Karpas-422 (cell line): Measurements from ENCODE around the gene SGPL1. TPM values are rescaled to one million over a fixed set of nuclear protein-coding genes. Genes with fewer than 3 reads are reported as not detected.

ENCODE experiments used
- DNase-seq: peaks from one replicate; pipeline ENCODE4 v3.0.0-alpha.2; 2015
- H2AFZ ChIP-seq: fragments of 200-600 bp; sonication (generic); 2 replicates; pipeline ENCODE4 v1.6.1; 2014; ENCODE audit warnings: antibody characterized with exemption, low read length, mixed read lengths
- H3K27ac ChIP-seq: fragments of 200-600 bp; sonication (generic); 2 replicates; pipeline ENCODE4 v1.5.1; 2014; ENCODE audit warnings: mild to moderate bottlenecking, low read length, moderate library complexity
- H3K27me3 ChIP-seq: fragments of 200-600 bp; sonication (generic); 2 replicates; pipeline ENCODE4 v1.6.1; 2014; ENCODE audit warnings: low read length, mixed read lengths
- H3K36me3 ChIP-seq: fragments of 200-600 bp; sonication (generic); 2 replicates; pipeline ENCODE4 v1.6.1; 2014; ENCODE audit warnings: low read length, mixed read lengths; ENCODE audit not compliant: insufficient read depth
- H3K4me1 ChIP-seq: fragments of 200-600 bp; sonication (generic); 2 replicates; pipeline ENCODE4 v1.6.1; 2014; ENCODE audit warnings: mild to moderate bottlenecking, low read length, mixed read lengths
- H3K4me2 ChIP-seq: fragments of 200-600 bp; sonication (generic); 2 replicates; pipeline ENCODE4 v1.6.1; 2014; ENCODE audit warnings: low read length, low read depth, mild to moderate bottlenecking; ENCODE audit not compliant: poor library complexity, severe bottlenecking
- H3K4me3 ChIP-seq: fragments of 200-600 bp; sonication (generic); 2 replicates; pipeline ENCODE4 v1.5.1; 2014; ENCODE audit warnings: mild to moderate bottlenecking, antibody characterized with exemption, low read length, mixed read lengths
- H3K79me2 ChIP-seq: fragments of 200-600 bp; sonication (generic); 2 replicates; pipeline ENCODE4 v1.6.1; 2014; ENCODE audit warnings: mild to moderate bottlenecking, low read length, mixed read lengths
- H3K9ac ChIP-seq: fragments of 200-600 bp; sonication (generic); 2 replicates; pipeline ENCODE4 v1.6.0; 2014; ENCODE audit warnings: low read length
- H3K9me2 ChIP-seq: fragments of 200-600 bp; sonication (generic), shearing (Covaris generic); replicated peaks from 2 replicates; pipeline ENCODE4 v1.6.0; 2014; ENCODE audit warnings: mild to moderate bottlenecking, low read length, moderate library complexity; ENCODE audit not compliant: insufficient read depth
- H3K9me3 ChIP-seq: fragments of 300-700, 200-600 bp; sonication (generic); 2 replicates; pipeline ENCODE4 v1.6.1; 2014; ENCODE audit warnings: low read length, mixed read lengths
- H4K20me1 ChIP-seq: fragments of 200-600 bp; sonication (generic); 2 replicates; pipeline ENCODE4 v1.6.1; 2014; ENCODE audit warnings: mild to moderate bottlenecking, antibody characterized with exemption, low read length, low read depth; ENCODE audit not compliant: insufficient read depth
- total RNA-seq: library from RNA; depleted of rRNA; stranded (reverse); fragments of >200 nt; shearing (Covaris generic); gene quantifications from 2 replicates; pipeline ENCODE4 v1.2.3, GENCODE V29; 2014; ENCODE audit warnings: low replicate concordance

SGPL1 gene
- total RNA-seq, 1 experiment from 2014 or later: 26.3 TPM

DNA sequence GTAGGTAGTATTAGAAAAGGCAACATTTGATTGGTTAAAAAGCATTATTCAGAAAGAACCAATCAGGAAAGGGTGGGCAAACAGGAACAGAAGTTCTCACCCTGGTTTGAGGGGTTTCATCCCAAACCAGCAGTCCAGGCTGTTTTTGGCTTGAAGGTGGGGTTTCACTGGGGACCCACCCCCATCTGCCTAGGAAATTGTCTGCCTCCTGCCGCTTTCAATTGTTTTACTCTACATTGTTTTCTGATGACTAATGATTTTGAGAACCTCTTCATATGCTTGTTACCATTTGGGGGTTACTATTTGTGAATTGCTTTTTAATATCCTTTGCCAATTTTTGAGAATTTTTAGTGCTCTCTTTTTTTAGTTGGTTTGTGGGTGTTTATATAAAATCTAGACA is 75.9 kb downstream of the SGPL1 start:
- Histone ChIP-seq H3K79me2 (peaks cover 10% of the 10 kb centered on the region), H3K9ac (no peak overlapping the region), H2AFZ (no peak overlapping the region), H4K20me1 (no peaks in the 10 kb centered on the region), H3K4me3 (no peak overlapping the region), H3K27ac (no peak overlapping the region), H3K9me3 (no peaks in the 10 kb centered on the region), H3K36me3 (no peaks in the 10 kb centered on the region), H3K4me1 (peaks cover 18% of the 10 kb centered on the region), H3K4me2 (no peak overlapping the region), H3K9me2 (no peaks in the 10 kb centered on the region), H3K27me3 (no peaks in the 10 kb centered on the region)
- no peak for DNase-seq

DNA sequence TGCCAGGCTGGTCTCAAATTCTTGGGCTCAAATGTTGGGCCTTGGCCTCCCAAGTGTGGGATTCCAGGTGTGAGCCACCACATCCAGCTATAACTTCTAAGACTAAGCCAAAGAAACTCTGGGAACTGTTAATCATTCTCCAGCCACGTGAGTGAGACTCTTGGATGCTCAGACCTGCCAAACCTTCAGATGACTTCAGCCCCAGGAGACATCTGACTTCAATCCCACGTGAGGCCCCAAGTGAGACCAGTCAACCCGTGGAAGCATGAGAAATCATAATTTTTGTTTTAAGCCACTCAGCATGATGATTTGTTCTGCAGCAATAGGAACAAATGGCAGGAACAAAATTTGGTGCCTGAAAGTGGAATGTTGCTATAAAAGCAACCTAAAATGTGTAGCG is 76.9 kb downstream of the SGPL1 start:
- H2AFZ ChIP-seq: no peak overlapping the region
- H3K27me3 ChIP-seq: no peaks in the 10 kb centered on the region
- peaks cover under 1% of the 10 kb centered on the region; the same call in 1 of the 2 replicates for H3K79me2 ChIP-seq
- no peak overlapping the region for H3K4me2 ChIP-seq
- no peak overlapping the region for H3K4me3 ChIP-seq
- H4K20me1 ChIP-seq: no peaks in the 10 kb centered on the region
- no peak overlapping the region for H3K27ac ChIP-seq
- no peaks in the 10 kb centered on the region for H3K36me3 ChIP-seq
- H3K9me3 ChIP-seq: no peaks in the 10 kb centered on the region
- DNase-seq: no peak
- peaks cover 11% of the 10 kb centered on the region for H3K4me1 ChIP-seq
- H3K9me2 ChIP-seq: no peaks in the 10 kb centered on the region
- no peak overlapping the region for H3K9ac ChIP-seq

DNA sequence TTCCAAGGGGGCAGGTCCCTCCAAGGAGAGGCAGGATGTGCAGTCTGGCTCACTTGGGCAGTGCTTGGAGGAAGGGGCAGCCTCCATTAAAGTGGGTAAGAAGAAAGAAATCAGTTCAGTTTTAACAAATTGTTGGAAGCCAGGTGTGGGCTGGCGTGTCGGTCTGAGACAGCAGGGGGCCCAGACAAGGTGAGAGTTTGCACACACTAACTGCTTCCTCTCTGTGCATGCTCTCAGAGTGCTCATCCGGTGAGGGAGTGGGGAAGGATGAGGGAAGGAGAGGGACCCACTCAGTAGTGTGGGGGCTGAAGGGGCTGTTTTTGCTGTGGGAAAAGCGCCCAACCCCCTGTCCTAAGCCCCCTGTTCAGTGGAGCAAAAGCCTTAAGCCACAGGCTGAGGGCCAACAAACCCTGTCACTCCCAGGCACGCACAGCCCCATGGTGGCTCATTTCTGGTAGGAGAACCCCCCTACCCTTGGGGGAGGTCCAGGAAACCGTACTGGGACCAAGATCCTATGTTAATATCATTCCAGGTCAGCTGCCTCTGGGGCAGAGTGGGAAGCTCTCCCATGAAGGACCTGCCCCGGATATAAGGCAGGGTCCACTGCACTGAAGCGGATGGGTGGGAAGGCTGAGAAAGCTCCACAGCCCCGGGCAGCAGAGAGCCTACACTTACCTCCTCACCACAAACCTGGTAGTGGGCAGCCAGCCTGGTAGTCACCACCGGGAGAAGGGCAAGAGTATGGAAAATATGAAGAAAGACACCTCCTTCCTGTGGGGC is 77.7 kb downstream of the SGPL1 start:
- DNase-seq: no peak
- no peak overlapping the region for H3K4me3 ChIP-seq
- no peaks in the 10 kb centered on the region for H3K36me3 ChIP-seq
- H4K20me1 ChIP-seq: no peaks in the 10 kb centered on the region
- H3K9me2 ChIP-seq: no peaks in the 10 kb centered on the region
- no peak overlapping the region for H3K4me2 ChIP-seq
- no peaks in the 10 kb centered on the region; the same call in 1 of the 2 replicates for H3K79me2 ChIP-seq
- no peak overlapping the region for H3K9ac ChIP-seq
- H3K27me3 ChIP-seq: no peaks in the 10 kb centered on the region
- H2AFZ ChIP-seq: no peak overlapping the region
- H3K27ac ChIP-seq: no peak overlapping the region
- no peaks in the 10 kb centered on the region for H3K9me3 ChIP-seq
- H3K4me1 ChIP-seq: peaks cover 11% of the 10 kb centered on the region

DNA sequence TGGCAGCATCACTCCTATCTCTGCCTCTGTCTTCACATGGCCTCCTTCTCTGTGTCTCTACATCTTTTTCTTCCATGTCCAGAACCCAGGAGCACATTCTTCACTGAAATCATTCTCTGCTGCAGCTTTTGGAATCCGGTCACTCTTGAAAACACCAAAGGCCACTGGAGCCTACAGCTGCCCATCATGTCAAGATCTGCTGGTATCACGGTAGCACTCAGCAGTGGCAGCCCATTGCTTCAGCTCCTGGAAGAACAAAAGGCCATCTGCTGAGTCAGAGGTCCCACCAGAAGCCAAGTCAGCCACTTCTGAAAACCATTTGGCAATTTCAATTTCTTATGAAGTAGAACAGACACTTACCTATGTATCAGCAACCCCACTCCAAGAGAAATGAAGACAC is 78.7 kb downstream of the SGPL1 start:
- H3K9me2 ChIP-seq: no peaks in the 10 kb centered on the region
- H2AFZ ChIP-seq: no peak overlapping the region
- H3K4me1 ChIP-seq: peaks cover 4% of the 10 kb centered on the region; the same call in 1 of the 2 replicates
- no peak overlapping the region for H3K4me3 ChIP-seq
- no peaks in the 10 kb centered on the region for H3K9me3 ChIP-seq
- no peaks in the 10 kb centered on the region for H3K27me3 ChIP-seq
- no peaks in the 10 kb centered on the region for H3K79me2 ChIP-seq
- H4K20me1 ChIP-seq: no peaks in the 10 kb centered on the region
- DNase-seq: no peak
- no peak overlapping the region for H3K27ac ChIP-seq
- no peaks in the 10 kb centered on the region for H3K36me3 ChIP-seq
- H3K4me2 ChIP-seq: no peak overlapping the region
- H3K9ac ChIP-seq: no peak overlapping the region

DNA sequence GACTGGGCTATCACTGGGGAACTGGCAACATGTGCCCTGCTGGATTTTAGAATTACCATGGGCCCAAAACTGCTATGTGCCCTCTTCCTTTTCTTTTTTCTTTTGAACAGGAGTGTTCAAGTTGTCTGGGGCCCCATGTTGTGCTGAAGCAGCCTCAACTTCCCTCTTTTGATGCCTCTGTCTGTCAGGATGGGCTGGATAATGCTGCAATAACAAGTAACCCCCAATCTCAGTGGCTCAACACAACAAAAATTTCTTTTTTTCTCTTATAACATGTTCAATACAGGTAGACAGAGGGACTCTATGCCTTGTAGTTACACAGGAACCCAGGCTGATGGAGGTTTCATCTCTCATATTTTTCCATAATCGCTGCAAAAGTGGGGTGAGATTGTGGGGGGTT is 80.8 kb downstream of the SGPL1 start:
- Histone ChIP-seq H3K79me2 (no peaks in the 10 kb centered on the region), H3K27ac (no peak overlapping the region), H3K4me3 (no peak overlapping the region), H3K27me3 (no peaks in the 10 kb centered on the region), H3K4me2 (no peak overlapping the region), H3K9ac (no peak overlapping the region), H3K9me2 (no peaks in the 10 kb centered on the region), H3K36me3 (no peaks in the 10 kb centered on the region), H3K9me3 (no peaks in the 10 kb centered on the region), H2AFZ (no peak overlapping the region), H3K4me1 (peaks cover 4% of the 10 kb centered on the region; the same call in 1 of the 2 replicates), H4K20me1 (no peaks in the 10 kb centered on the region)
- DNase-seq: no peak

DNA sequence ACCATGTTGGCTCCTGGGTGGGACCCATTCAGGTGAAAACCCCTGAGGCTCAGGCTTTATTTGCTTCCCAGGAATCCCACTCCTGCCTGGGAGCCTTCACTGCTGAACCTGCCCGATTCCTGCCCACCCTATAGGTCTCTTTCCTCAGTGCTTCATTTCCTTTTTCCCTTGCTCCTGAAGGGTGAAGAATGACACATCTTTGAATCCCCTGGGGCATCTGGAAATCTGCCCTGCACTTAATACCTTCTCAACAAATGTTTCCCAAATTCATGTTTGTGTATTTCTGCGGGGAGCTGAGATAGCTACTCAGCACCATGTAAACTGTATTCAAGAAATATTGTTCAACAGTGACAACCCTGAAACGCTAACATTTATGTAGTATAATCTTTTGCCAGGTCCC is 82.9 kb downstream of the SGPL1 start:
- no peaks in the 10 kb centered on the region for H3K4me1 ChIP-seq
- no peak overlapping the region for H3K27ac ChIP-seq
- H3K79me2 ChIP-seq: no peaks in the 10 kb centered on the region
- no peak overlapping the region for H2AFZ ChIP-seq
- no peak overlapping the region for H3K4me2 ChIP-seq
- no peak overlapping the region for H3K9ac ChIP-seq
- H4K20me1 ChIP-seq: peaks cover 4% of the 10 kb centered on the region; the same call in 1 of the 2 replicates
- no peaks in the 10 kb centered on the region for H3K9me2 ChIP-seq
- H3K9me3 ChIP-seq: no peaks in the 10 kb centered on the region
- no peak overlapping the region for H3K4me3 ChIP-seq
- H3K36me3 ChIP-seq: no peaks in the 10 kb centered on the region
- DNase-seq: no peak
- no peaks in the 10 kb centered on the region for H3K27me3 ChIP-seq

DNA sequence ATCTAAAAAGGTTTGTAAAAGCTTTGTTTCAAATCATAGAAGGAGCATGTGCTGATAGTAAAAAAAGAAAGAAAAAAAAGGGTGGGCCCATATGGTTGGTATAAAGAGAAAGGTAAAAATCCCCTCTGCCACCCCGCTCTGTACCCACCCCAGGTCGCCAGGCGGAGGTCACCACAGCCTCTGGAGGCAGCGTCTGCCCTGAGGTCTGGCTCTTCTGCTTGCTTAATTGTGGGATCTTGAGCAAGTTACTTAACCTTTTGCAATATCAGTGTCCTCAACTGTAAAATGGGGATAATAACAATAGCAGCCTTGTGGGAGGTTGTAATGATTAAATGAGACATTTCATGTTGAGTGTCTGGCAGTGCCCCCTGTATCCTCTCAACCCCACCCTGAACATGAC is 83.3 kb downstream of the SGPL1 start:
- no peak overlapping the region for H3K27ac ChIP-seq
- no peak overlapping the region for H3K9ac ChIP-seq
- H4K20me1 ChIP-seq: peaks cover 4% of the 10 kb centered on the region; the same call in 1 of the 2 replicates
- DNase-seq: no peak
- no peaks in the 10 kb centered on the region for H3K4me1 ChIP-seq
- H3K79me2 ChIP-seq: no peaks in the 10 kb centered on the region
- no peaks in the 10 kb centered on the region for H3K9me3 ChIP-seq
- no peaks in the 10 kb centered on the region for H3K27me3 ChIP-seq
- H2AFZ ChIP-seq: no peak overlapping the region
- no peak overlapping the region for H3K4me2 ChIP-seq
- H3K36me3 ChIP-seq: no peaks in the 10 kb centered on the region
- no peak overlapping the region for H3K4me3 ChIP-seq
- H3K9me2 ChIP-seq: no peaks in the 10 kb centered on the region

DNA sequence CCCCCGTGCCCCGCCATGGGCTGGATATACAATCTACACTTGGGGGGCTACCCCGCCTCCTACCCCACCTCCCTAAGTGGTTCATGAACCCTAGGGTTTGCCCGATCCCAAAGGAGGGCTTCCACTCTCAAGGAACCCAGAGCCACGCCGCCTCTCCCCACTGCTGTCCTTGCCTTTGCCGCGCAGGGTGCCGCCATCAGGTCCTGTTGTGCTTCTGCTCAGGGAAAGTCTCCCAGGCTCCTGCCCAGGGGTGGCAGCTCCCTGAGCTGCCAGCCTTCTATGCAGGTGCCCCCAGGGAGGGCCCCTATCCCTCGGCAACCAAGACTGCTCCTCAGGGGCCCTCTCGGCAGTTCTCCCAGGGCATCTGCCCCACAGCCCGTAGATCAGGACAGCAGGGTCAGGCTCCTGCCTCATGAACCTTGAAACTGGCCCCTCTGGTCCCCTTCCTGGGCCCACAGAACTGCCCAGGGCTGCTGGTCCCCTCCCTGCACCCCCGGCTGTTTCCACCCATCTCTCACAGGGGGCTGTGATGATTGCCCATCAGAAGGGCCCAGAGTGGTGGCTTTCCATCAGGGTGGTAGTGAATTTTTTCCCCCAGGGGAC is 85.6 kb downstream of the SGPL1 start:
- no peak overlapping the region for H3K27ac ChIP-seq
- H3K79me2 ChIP-seq: no peaks in the 10 kb centered on the region
- H2AFZ ChIP-seq: no peak overlapping the region
- no peaks in the 10 kb centered on the region for H3K36me3 ChIP-seq
- peaks cover 4% of the 10 kb centered on the region; the same call in 1 of the 2 replicates for H4K20me1 ChIP-seq
- no peaks in the 10 kb centered on the region for H3K4me1 ChIP-seq
- H3K9me3 ChIP-seq: no peaks in the 10 kb centered on the region
- DNase-seq: no peak
- no peaks in the 10 kb centered on the region for H3K27me3 ChIP-seq
- H3K9ac ChIP-seq: no peak overlapping the region
- no peak overlapping the region for H3K4me2 ChIP-seq
- H3K9me2 ChIP-seq: no peaks in the 10 kb centered on the region
- H3K4me3 ChIP-seq: no peak overlapping the region
